ENCODE measurements around the gene IGF2R.

GRCh38 chr6:159961528-159961927, 7.4 kb upstream of the IGF2R start:
- TF ChIP-seq CTCF (IDR thresholded peaks at IDR 0.05; ENCODE audit: low read depth, low read length) (no peak), MAX (IDR thresholded peaks at IDR 0.05; ENCODE audit: low read depth, low read length) (no peak), POLR2A (IDR thresholded peaks at IDR 0.05; ENCODE audit: extremely low read depth, insufficient read length) (no peak), MYC (IDR thresholded peaks at IDR 0.05; ENCODE audit: low read depth, low read length) (no peak)
